Stimulated activated CD4-positive, alpha-beta T cell treated with anti-CD3 and anti-CD28 coated beads, Interleukin-4, amount 100 ng/mL, for 1 hour (primary cell): Measurements from ENCODE around the gene TMEM187.
"Not testable (repeated sequence)": the region's sequence is repeated elsewhere in the genome, so short reads cannot be mapped to it uniquely, and the experiment has no call there.

ENCODE experiments used
- DNase-seq: peaks from one replicate; pipeline ENCODE4 v3.0.0-alpha.2; 2020

TMEM187 gene

GRCh38 chrX:153973127-153974002 lies 811 bp downstream of the TMEM187 start:
- no peak for DNase-seq

GRCh38 chrX:153974003-153974725 lies 1.6 kb downstream of the TMEM187 start:
- no peak for DNase-seq

- DNase-seq: no peak
Observed at GRCh38 chrX:153974726-153975286, 2.3 kb downstream of the TMEM187 start.

GRCh38 chrX:153980394-153980793 lies 7.8 kb downstream of the TMEM187 start:
- DNase-seq: not testable (repeated sequence)

- DNase-seq: no peak
Observed at GRCh38 chrX:153981231-153981630, 8.7 kb downstream of the TMEM187 start.

GRCh38 chrX:153981771-153982533 lies 9.4 kb downstream of the TMEM187 start:
- peak; percentile 41 for DNase-seq

- DNase-seq: no peak
Observed at GRCh38 chrX:153983321-153983801, 10.8 kb downstream of the TMEM187 start.

GRCh38 chrX:153984351-153985178 lies 12.0 kb downstream of the TMEM187 start:
- peak; percentile 50 for DNase-seq

- no peak for DNase-seq
Observed at GRCh38 chrX:153988493-153988892, 15.9 kb downstream of the TMEM187 start.

GRCh38 chrX:153989973-153990655 lies 17.6 kb downstream of the TMEM187 start:
- no peak for DNase-seq

- DNase-seq: no peak
Observed at GRCh38 chrX:153991013-153991580, 18.5 kb downstream of the TMEM187 start.

- no peak for DNase-seq
Observed at GRCh38 chrX:153992180-153992579, 19.6 kb downstream of the TMEM187 start.

GRCh38 chrX:153993079-153993478 lies 20.5 kb downstream of the TMEM187 start:
- DNase-seq: no peak

- DNase-seq: no peak
Observed at GRCh38 chrX:153993978-153994377, 21.4 kb downstream of the TMEM187 start.

GRCh38 chrX:153994398-153994797 lies 21.8 kb downstream of the TMEM187 start:
- not testable (repeated sequence) for DNase-seq

GRCh38 chrX:153995504-153995903 lies 22.9 kb downstream of the TMEM187 start:
- DNase-seq: no peak

GRCh38 chrX:153999359-154000037 lies 26.9 kb downstream of the TMEM187 start:
- no peak for DNase-seq

GRCh38 chrX:154000051-154000450 lies 27.5 kb downstream of the TMEM187 start:
- DNase-seq: no peak

GRCh38 chrX:154002215-154002719 lies 29.7 kb downstream of the TMEM187 start:
- peak; percentile 38 for DNase-seq

- DNase-seq: no peak
Observed at GRCh38 chrX:154004315-154004714, 31.8 kb downstream of the TMEM187 start.
